Measurements from ENCODE around the gene LMO4.

LMO4 gene

GRCh38 chr1:87358219-87358618, 29.5 kb downstream of the LMO4 start:
- FAIRE-seq (no peak), DNase-seq (ENCODE audit: low spot score) (no peak)

- FAIRE-seq: no peak
- DNase-seq (ENCODE audit: low spot score): no peak
These were observed 30.9 kb downstream of the LMO4 start for GRCh38 chr1:87359586-87359985.

- DNase-seq (ENCODE audit: low spot score): no peak
- FAIRE-seq: no peak
These were observed 33.6 kb downstream of the LMO4 start for GRCh38 chr1:87362063-87362833.

GRCh38 chr1:87362834-87363426, 34.2 kb downstream of the LMO4 start:
- DNase-seq (ENCODE audit: low spot score) (no peak), FAIRE-seq (no peak)

- FAIRE-seq (no peak), DNase-seq (ENCODE audit: low spot score) (no peak)
These were observed 38.9 kb downstream of the LMO4 start for GRCh38 chr1:87367549-87367948.

GRCh38 chr1:87368907-87369306, 40.2 kb downstream of the LMO4 start:
- DNase-seq (ENCODE audit: low spot score) (no peak), FAIRE-seq (no peak)

- FAIRE-seq: no peak
- DNase-seq (ENCODE audit: low spot score): no peak
These were observed 41.2 kb downstream of the LMO4 start for GRCh38 chr1:87369736-87370478.

- FAIRE-seq: no peak
- DNase-seq (ENCODE audit: low spot score): no peak
These were observed 41.9 kb downstream of the LMO4 start for GRCh38 chr1:87370544-87370943.

- FAIRE-seq: no peak
- DNase-seq (ENCODE audit: low spot score): no peak
These were observed 50.6 kb downstream of the LMO4 start for GRCh38 chr1:87379306-87379705.

- FAIRE-seq: no peak
- DNase-seq (ENCODE audit: low spot score): no peak
These were observed 57.6 kb downstream of the LMO4 start for GRCh38 chr1:87386217-87386790.

- FAIRE-seq (no peak), DNase-seq (ENCODE audit: low spot score) (no peak)
These were observed 59.7 kb downstream of the LMO4 start for GRCh38 chr1:87388411-87388810.

- DNase-seq (ENCODE audit: low spot score) (no peak), FAIRE-seq (no peak)
These were observed 60.3 kb downstream of the LMO4 start for GRCh38 chr1:87389011-87389410.

GRCh38 chr1:87389546-87389945, 60.9 kb downstream of the LMO4 start:
- no peak for FAIRE-seq
- no peak for DNase-seq (ENCODE audit: low spot score)

GRCh38 chr1:87392248-87393192, 63.8 kb downstream of the LMO4 start:
- FAIRE-seq (peak; percentile 68), DNase-seq (ENCODE audit: low spot score) (peak; percentile 68)

- DNase-seq (ENCODE audit: low spot score): no peak
These were observed 64.9 kb downstream of the LMO4 start for GRCh38 chr1:87393445-87394085.

GRCh38 chr1:87394513-87394912, 65.8 kb downstream of the LMO4 start:
- no peak for DNase-seq (ENCODE audit: low spot score)
- no peak for FAIRE-seq

More at GRCh38 chr1:87393445-87394085, 64.9 kb downstream of the LMO4 start:
- no peak for FAIRE-seq

GRCh38 chr1:87394982-87395381, 66.3 kb downstream of the LMO4 start:
- DNase-seq (ENCODE audit: low spot score) (no peak), FAIRE-seq (no peak)

Data from RCC 7860 (cell line).